IPS DF 19.7 (cell line): ENCODE measurements around the gene CDC42SE2.

ENCODE experiments used
- DNase-seq: peaks from one replicate; pipeline ENCODE4 v3.0.0-alpha.2; 2013; ENCODE audit warnings: low read depth, low spot score

The CDC42SE2 gene, protein sequence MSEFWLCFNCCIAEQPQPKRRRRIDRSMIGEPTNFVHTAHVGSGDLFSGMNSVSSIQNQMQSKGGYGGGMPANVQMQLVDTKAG

DNA sequence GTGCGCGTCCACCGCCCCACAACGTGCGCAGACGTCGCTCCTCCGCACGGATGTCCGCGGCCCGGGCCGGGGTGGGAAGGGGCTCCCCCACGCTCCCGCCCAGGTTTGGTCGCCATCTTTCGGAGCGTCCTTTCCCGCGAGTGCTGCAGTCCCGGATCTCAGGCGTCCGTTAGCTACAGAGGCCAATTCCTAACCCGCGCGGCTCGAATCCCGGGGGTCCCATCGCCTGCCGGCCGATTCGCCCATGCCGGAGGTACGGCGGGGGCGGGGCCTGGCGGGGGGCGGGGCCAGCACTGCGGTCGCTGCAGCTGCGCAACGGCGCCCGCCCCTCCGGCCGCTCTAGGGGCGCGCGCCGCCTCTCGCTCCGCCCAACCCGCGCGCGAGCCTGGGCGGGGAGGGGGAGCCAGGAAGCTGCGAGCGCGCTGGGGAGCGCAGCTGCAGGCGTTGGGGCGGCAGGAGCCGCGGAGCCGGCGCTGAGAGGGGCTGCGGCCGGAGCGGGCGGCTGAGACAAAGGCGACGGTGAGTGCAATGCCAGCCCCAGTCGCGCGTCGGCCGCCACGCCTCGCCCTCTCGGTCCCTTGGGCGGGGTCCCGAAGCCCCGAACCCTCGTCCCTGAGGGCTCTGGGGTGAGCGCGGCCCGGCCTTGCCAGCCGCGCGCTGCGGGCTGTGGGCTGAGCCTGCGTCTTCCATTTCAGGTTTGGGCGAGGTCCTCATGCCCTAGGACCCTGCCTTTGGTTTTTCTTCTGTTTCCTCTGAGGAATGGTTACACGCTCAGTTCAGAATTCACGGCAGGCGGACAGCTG is at the start of gene CDC42SE2:
Gene CDC42SE2, plus strand, starts transcription at position 406 of the 803 bp plus-strand sequence. CDS start 95,441 bp downstream, outside the sequence.
- DNase-seq = no peak

DNA sequence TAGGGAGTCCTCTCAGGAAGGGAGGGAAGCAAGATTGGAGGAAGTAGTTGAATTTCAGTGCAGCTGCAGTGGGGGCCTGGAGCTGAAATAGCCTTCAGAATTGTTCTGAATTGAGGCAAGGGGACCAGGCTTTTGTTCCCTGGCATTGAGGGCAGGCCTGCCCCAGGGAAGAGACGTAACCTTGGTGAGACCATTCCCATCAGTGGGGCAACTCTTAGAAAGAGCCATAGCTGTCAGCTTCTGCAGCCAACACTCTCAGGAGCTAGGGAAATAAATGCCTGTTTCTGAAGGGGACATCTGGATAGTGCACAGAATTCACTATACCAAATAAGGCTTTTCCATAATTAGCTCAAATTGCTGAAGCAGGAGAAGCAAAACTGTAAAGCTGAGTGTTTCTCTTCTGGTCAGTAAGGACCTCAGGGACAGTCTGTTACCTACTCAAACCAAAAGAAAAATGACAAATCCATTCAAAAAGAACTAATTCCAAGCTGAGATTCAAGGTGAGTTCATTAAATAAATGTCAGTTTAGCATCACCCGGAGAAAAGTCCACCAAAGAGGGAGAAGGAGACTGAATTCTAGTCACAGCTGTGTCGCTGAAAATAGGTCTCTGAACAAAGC is 49.1 kb upstream of the CDC42SE2 start:
- DNase-seq = no peak

DNA sequence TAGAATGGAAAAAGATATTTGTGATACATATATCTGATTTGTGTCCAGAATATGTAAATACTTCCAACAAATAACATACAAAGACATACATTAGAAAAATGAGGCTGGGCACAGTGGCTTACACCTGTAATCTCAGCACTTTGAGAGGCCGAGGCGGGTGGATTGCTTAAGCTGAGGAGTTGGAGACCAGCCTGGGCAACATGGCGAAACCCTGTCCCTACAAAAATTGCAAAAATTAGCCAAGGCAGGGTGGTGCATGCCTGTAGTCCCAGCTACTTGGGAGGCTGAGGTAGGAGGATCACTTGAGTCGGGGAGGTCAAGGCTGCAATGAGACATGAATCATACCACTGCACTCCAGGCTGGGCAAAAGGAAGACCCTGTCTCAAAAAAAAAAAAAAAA is 46.1 kb upstream of the CDC42SE2 start:
- DNase-seq = no peak

DNA sequence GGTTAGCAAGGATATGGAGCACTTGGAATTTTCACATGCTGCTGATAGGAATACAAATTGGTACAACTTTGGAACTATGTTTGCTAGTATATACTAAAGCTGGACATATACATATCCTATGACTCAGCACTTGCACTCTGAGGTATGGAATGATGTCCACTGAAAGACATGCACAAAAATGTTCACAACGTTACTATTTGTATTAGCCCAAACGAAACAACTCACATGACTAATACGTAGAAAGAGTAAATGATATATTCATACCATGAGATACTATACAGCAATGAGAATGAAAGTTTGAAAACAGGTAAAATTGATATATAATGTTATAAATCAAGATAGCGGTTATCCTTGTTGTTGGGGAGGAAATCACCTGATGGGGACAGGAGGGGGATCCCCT is 45.5 kb upstream of the CDC42SE2 start:
- no peak for DNase-seq

DNA sequence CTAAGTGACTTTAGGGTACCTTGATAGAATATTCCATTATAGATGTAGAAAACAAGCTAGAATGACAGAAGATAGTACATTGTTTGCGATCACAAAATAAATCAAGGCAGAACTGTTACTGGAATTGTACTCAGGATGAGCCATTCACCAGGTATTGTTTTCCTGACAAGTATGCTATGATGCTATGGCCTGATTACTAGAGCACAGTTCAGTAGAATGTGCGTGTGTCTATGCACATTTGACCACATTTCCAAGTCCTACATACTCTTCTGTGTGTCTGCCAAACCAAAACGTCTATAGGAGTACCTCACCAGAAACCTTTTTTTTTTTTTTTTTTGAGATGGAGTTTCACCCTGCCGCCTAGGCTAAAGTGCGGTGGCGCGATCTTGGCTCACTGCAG is 43.3 kb upstream of the CDC42SE2 start:
- no peak for DNase-seq

DNA sequence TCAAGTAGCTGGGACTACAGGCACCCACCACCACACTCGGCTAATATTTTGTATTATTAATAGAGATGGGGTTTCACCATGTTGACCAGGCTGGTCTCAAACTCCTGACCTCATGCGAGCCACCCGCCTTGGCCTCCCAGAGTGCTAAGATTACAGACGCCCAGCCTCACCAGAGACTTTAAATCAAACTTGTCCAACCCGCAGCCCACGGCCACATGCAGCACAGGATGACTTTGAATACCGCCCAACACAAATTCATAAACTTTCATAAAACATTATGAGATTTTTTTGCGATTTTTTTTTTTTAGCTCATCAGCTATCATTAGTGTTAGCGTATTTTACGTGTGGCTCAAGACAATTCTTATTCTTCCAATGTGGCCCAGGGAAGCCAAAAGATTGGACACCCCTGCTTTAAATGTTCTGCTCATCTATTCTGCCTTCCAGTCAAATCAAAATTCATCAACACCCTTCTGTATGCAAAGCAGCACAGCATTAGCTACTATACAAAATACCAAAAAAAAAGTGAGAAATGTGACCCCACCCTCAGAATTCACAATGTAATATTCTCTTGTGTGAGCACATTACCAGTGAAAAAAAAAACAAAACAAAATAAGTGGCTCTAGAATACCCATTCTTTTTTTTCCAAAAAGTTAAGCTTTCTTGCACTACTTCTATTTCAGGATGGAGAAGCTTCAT is 42.7 kb upstream of the CDC42SE2 start:
- no peak for DNase-seq

DNA sequence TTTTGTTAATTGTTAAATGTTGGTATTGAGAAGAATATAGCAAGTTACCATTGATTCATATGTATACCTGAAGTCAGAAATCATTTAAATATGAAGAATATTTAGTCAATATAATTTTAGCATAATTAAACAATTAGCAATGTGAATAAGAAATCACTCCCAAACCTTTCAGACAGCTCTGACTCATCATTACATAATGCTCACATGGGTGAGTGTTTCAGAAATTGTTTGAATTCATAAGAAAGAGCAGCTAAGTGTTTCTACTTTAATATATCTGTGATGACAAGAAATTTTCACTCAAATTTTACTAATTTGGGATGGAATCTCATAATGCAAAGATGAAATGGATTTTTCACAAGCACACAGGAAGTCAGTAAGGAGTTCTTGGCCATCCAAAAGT is 42.0 kb upstream of the CDC42SE2 start:
- DNase-seq = no peak

DNA sequence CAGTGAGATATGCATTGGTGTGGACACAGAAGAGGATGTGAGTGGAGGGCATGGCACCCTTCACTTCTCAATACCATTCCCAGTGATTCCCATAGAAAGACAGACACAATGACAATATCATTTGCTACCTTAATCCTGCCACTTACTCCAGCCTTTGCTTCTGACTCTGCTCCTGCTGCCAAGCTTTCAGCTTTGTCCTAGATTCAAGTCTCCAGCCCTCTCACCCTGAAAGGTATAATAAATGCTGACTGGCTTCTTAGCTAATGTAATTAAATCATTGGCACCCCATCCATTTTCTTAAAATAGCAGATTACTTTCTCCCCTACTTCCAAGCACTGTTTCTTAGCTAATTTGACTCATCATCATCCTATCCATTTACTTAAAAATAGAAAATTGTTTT is 41.1 kb upstream of the CDC42SE2 start:
- no peak for DNase-seq

DNA sequence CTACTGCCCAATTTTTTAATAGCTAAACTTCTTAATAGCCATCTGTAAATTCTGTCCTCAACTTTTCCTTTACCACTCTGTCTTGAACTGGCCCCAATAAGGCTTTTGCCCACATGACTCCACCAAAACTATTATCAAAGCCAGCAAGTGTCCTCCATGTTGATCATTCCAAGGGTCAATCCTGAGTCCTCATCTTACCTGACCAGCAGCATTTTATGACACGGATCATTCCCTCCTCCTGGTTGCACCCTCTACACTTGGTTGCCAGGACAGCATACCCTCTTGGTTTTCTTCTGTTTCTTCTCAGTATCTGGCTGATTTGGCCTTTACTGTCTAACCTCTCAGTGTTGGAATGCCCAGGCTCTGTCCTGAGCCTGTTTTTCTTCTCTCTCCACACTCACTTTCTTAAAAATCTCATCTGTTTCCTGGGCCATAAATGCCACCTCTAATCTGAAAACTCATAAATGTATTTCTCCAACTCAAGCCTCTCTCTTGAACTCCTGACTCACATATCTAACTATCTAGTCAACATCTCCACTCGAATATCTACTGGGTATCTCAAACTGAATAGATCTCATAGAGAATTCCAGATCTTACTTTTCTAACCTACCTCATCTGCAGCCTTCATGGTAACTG is 40.0 kb upstream of the CDC42SE2 start:
- DNase-seq = no peak

DNA sequence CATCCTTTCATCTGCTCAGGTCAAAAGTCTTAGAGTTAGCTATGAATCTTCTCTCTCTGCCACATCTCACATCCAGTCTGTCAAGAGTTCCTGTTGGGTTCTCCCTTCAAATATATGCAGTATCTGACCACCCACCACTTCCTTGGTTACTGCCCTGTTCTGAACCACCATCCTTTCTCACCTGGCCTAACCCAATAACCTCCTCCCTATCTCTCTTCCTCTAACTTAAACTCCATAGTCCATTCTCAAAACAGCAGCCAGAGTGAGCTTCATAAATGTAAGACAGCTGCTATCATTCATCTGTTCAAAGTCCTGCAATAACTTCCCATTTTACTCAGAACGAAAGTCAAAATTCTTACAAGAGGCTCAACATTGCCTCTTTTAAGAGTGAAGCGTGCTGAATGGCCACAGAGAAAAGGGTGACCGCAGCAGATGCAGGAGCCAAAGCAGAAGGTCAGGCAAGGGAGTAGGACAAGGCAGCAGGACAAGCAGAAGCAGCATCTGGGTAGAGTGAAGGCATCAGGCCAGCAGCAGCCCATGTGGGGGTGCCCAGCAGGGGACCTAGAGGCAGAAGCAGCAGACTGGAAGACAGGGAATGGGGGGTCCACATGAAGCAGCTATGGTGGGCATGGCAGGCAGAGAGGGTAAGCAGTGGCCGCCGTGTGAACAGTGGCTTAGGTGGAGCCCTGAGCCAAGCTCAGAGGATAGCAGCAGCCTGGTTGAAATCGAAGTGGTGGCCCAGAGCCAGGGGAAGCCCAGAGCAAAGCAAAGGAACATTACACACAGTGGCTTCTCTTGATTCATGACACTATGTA is 39.3 kb upstream of the CDC42SE2 start:
- no peak for DNase-seq

DNA sequence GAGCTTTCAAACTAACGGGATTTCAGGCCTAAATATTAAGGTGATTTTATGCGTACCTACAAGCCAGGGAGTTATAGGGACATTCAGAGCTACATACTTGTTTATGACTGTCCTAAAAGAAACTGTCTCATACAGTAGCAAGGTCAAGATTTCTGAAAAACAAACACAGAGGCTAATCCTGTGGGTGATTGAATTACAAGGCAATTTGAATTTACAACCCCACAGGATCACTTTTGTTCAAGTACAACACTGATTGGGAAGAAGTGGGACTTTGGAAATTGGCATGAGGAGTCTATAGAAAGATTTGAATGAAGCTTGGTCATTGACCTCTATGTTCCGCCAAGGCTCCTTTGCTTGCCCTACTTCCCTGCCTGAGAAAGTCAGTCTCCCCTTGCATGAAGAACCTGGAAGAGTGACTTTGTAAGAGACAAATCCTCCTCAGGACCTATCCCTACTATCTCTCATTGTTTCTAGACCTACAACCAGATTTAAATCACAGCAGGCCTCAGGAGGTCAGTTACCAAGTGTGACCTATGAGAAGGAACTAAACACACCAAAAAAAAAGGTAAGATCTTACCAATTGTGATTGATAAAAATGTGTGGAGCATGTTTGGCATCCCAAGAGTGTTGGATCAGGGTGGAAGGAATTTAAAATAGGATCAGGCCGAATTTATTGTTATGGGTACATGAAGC is 38.4 kb upstream of the CDC42SE2 start:
- DNase-seq = no peak

DNA sequence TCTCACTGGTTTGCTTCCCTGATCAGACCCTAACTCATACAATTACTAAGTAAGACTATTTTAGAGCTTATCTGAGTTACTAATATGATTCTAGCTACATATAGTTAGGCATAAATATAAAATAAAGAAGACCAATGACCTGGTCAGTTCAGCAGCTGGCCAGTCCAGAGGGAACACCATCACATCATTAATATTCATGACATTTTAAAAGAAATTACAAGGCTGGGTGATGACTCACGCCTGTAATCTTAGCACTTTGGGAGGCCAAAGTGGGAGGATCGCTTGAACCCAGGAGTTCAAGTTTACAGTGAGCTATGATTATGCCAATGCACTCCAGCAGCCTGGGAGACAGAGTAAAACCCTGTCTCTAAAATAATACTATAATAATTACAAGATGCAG is 37.0 kb upstream of the CDC42SE2 start:
- no peak for DNase-seq

DNA sequence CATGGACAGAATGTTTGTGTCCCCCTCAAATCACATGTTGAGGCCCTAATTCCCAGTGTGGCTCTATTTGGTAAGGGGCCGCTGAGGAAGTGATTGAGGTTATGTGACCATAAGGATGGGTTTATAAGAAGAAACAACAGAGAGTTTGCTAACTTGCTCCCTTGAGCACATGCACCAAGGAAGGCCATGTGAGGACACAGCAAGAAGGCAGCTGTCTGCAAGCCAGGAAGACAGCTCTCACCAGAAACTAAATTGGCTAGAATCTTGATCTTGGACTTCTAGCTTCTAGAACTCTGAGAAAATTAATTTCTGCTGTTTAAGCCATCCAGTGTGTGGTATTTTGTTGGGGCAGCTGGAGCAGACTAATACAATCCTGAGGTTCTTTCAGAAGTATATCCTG is 35.2 kb upstream of the CDC42SE2 start:
- no peak for DNase-seq

DNA sequence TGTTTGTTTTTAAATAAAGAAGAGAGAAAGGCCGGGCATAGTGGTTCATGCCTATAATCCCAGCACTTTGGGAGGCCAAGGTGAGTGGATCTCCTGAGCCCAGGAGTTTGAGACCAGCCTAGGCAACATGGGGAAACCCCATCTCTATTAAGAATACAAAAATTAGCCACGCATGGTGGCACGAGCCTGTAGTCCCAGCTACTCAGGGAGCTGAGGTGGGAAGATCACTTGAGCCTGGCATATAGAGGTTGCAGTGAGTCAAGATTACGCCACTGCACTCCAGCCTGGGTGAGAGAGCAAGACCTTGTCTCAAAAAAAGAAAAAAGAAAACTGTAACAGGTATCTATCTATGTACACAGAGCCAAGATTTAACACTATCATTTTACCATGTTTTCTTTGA is 34.2 kb upstream of the CDC42SE2 start:
- DNase-seq = no peak

DNA sequence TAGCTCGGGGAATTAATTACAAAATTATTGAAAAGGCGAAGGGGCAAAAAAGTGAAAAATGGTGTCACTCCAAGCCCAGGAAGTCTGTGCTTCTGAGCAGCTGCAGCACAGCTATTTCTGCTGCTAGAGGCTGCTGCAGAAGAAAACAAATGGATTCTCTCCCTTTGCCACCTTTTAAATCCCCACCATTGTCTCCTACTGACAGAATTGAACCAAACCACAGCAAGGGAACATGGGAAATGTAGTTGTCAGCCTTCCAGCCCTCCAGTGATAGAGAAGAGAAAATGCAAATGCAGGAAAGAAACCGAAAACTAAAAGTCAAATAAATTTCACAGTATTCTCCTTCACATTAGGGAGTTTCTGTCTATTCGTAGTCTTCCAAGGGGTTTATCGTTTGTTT is 33.4 kb upstream of the CDC42SE2 start:
- peak; percentile 47 for DNase-seq

DNA sequence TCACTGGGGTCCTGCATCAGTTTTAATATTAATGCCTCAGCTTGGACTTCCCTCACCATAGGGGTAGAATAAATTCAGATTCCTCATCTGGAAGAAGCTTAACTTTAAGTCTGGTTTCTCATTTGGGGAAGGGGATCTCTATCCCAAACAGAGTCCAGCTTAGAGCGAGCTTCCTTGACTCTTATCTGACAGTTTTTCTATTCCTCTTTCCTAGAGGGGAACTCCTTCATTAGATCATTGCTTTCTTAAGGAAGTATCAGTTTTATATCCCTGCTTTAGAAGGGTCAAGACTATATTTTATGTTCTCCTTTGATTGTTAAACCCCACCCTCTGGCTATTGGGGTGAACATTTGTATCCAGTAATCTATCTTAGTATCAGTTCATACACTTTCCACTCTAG is 24.2 kb upstream of the CDC42SE2 start:
- no peak for DNase-seq

DNA sequence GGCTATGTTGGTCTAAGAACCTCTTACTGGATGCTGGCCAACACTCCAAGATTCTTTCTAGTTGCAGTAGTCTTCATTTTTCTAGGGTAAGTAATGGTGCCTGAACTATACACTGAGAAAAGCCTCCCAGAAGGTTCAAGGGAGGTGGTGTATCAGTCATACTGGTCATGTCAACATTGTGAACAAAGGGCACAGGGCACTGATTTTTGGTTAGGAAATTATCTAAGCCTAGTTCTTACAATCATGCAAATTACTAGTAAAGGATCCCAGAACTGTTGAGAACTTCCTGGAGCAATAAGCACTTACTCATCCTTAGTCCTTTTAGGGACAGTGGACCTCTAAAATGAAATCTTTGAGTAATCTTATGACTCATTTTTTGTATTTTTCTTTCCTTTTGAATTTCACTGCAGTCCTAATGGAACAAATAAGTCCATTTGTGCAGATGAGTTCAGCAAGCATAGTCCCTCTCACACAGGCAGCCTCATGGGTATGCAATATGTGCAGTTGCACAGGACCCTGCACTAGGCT is 21.1 kb upstream of the CDC42SE2 start:
- no peak for DNase-seq

DNA sequence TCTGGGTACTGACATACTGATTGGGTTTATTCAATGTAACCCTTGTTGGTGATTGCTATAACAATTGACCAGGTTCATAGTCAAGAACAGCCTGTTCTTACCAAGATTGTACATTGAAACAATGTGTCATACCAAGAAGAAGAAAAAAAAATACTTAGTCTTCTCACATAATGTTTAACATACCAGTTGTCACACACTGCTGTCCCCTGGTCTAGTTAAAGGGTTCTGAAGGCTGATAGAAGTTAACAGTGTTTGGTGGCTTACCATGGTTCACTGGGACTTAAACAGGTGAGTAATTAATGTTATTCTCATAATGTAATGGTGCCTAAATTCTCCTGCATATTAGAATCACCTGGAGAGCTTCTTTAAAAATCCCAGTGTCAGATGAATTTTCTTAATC is 18.5 kb upstream of the CDC42SE2 start:
- no peak for DNase-seq

DNA sequence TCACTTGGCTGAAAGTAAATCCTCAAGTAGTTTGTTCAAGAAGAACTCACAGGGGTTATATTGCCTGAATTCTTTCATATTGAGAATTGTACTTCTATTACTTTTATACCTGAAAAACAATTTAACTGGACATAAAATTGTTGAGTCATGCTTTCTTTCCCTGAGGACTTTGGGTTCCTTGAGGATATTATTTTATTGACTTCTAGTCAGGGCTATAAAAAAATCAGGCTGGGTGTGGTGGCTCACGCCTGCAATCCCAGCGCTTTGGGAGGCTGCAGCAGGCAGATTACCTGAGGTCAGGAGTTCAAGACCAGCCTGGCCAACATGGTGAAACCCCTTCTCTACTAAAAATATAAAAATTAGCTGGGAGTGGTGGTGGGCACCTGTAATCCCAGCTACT is 17.9 kb upstream of the CDC42SE2 start:
- DNase-seq = no peak

DNA sequence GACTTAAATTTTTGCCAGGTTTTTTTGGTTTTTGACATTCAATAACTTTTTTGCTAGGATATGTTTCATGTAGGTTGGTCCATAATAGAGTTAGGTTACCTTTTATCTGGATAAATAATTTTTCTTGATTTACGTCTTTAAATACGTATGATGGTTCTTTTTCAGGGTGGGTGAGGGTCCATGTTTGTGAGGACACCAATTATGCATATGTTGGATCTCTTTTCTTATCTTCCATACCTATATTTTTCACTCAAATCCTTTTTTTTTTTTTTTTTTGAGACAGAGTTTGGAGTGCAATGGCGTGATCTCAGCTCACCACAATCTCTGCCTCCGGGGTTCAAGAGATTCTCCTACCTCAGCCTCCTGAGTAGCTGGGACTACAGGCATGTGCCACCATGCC is 17.3 kb upstream of the CDC42SE2 start:
- DNase-seq = no peak
